Sigmoid colon (tissue), 4 donors: ENCODE measurements around the gene SIPA1L2.

Source experiments
- POLR2AphosphoS5 ChIP-seq, 4 donors: sonication (generic); formaldehyde crosslinking; IDR thresholded peaks; one replicate each; pipeline ENCODE4 v1.6.1; 2017; ENCODE audit warnings: antibody characterized with exemption in 4 of 4
- TF ChIP-seq, protein P1 (sequence below), 4 experiments: fragments of 450-650 bp in 3 of 4; fragments of 200-600 bp in 1 of 4; IDR thresholded peaks; one replicate each; pipeline ENCODE4 v1.5.1; 2016 to 2019; ENCODE audit warnings: antibody characterized with exemption in 4 of 4, mild to moderate bottlenecking in 3 of 4, moderate library complexity in 2 of 4

- TF ChIP-seq, protein P1, sequence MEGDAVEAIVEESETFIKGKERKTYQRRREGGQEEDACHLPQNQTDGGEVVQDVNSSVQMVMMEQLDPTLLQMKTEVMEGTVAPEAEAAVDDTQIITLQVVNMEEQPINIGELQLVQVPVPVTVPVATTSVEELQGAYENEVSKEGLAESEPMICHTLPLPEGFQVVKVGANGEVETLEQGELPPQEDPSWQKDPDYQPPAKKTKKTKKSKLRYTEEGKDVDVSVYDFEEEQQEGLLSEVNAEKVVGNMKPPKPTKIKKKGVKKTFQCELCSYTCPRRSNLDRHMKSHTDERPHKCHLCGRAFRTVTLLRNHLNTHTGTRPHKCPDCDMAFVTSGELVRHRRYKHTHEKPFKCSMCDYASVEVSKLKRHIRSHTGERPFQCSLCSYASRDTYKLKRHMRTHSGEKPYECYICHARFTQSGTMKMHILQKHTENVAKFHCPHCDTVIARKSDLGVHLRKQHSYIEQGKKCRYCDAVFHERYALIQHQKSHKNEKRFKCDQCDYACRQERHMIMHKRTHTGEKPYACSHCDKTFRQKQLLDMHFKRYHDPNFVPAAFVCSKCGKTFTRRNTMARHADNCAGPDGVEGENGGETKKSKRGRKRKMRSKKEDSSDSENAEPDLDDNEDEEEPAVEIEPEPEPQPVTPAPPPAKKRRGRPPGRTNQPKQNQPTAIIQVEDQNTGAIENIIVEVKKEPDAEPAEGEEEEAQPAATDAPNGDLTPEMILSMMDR (IDR thresholded peaks at IDR 0.05), result no peak
- TF ChIP-seq POLR2AphosphoS5 (IDR thresholded peaks at IDR 0.05), result no peak
Measured at GRCh38 chr1:232587141-232588008, 42.6 kb downstream of the SIPA1L2 start.
